Measurements from ENCODE around the gene TTC34. TPM values are rescaled to one million over a fixed set of nuclear protein-coding genes. Genes with fewer than 3 reads are reported as not detected.

Gene TTC34
- total and polyA plus RNA-seq, 2 of the 4 experiments (the other 2 are of a cell fraction): under 0.01 to 0.09 TPM

- Histone ChIP-seq H3K4ac (ENCODE audit: low read depth, low read length) (no peak overlapping the region), H3K14ac (replicated peaks; ENCODE audit: low read depth, low read length) (no peak overlapping the region), H3K27ac (ENCODE audit: insufficient read depth, low read length) (no peak overlapping the region), H2AK5ac (ENCODE audit: low read depth, low read length) (no peak overlapping the region), H3K9ac (ENCODE audit: low read depth, low read length) (no peak overlapping the region), H2BK5ac (ENCODE audit: low read depth, low read length, poor library complexity, severe bottlenecking) (no peak overlapping the region), H2AK9ac (replicated peaks; ENCODE audit: low read depth, low read length, poor library complexity) (no peak overlapping the region), H3K23ac (ENCODE audit: low read depth, low read length) (no peak overlapping the region), H4K8ac (ENCODE audit: low read depth in 2 of 2, low read length in 2 of 2) (no peak overlapping the region), H3K36me3 (ENCODE audit: control insufficient read depth, insufficient read depth, low read length) (no peaks in the 10 kb centered on the region), H3K9me1 (ENCODE audit: insufficient read depth, low read length) (no peaks in the 10 kb centered on the region), H3K56ac (ENCODE audit: extremely low read depth, insufficient read depth, low read length) (no peak overlapping the region), H2BK15ac (ENCODE audit: low read depth, low read length) (no peak overlapping the region), H3K4me3 (ENCODE audit: insufficient read depth, low read depth, low read length) (no peak overlapping the region), H2BK120ac (ENCODE audit: low read depth, low read length) (no peak overlapping the region), H4K20me1 (ENCODE audit: insufficient read depth, low read length) (no peaks in the 10 kb centered on the region), H3K9me3 (ENCODE audit: control insufficient read depth, insufficient read depth, low read length) (peaks cover 55% of the 10 kb centered on the region), H3K27me3 (ENCODE audit: control insufficient read depth, insufficient read depth, low read length) (no peaks in the 10 kb centered on the region), H4K5ac (ENCODE audit: low read depth, low read length) (no peak overlapping the region), H3K18ac (ENCODE audit: low read depth, low read length) (no peak overlapping the region), H3K4me1 (ENCODE audit: control insufficient read depth, insufficient read depth, low read length) (no peaks in the 10 kb centered on the region), H3K4me2 (ENCODE audit: low read depth, low read length) (no peak overlapping the region), H4K91ac (ENCODE audit: insufficient read depth, low read depth, low read length) (no peak overlapping the region), H2BK20ac (ENCODE audit: low read depth, low read length) (no peak overlapping the region), H2AFZ (replicated peaks; ENCODE audit: low read length, poor library complexity) (no peak overlapping the region), H3K79me1 (ENCODE audit: low read depth in 1 of 2, low read length in 2 of 2) (no peaks in the 10 kb centered on the region)
- BruUV-seq (replicated peaks): no TSS peak
- POLR2A ChIA-PET (ENCODE audit: unreplicated experiment): no interaction called here
- CTCF ChIA-PET: no interaction called here
- no peak for TF ChIP-seq POLR2A (IDR thresholded peaks at IDR 0.05; ENCODE audit: low read depth, low read length)
- TF ChIP-seq RFX5 (IDR thresholded peaks at IDR 0.05; ENCODE audit: low read depth, low read length): no peak
- no peak for TF ChIP-seq FOS (IDR thresholded peaks at IDR 0.05; ENCODE audit: low read depth, low read length)
- no peak for TF ChIP-seq MXI1 (IDR thresholded peaks at IDR 0.05; ENCODE audit: borderline replicate concordance, low read depth, low read length)
- no peak for TF ChIP-seq BHLHE40 (IDR thresholded peaks at IDR 0.05; ENCODE audit: low read depth, low read length)
- TF ChIP-seq CTCF (conservative IDR thresholded peaks at IDR 0.05; ENCODE audit: low read depth, low read length): no peak
- no peak for TF ChIP-seq MAFK (IDR thresholded peaks at IDR 0.05; ENCODE audit: low read depth, low read length)
- no peak for TF ChIP-seq CEBPB (IDR thresholded peaks at IDR 0.05; ENCODE audit: low read depth, low read length)
- TF ChIP-seq RCOR1 (IDR thresholded peaks at IDR 0.05; ENCODE audit: insufficient replicate concordance, low read length): no peak
- TF ChIP-seq RAD21 (IDR thresholded peaks at IDR 0.05; ENCODE audit: low read length): no peak
- TF ChIP-seq, protein P1, sequence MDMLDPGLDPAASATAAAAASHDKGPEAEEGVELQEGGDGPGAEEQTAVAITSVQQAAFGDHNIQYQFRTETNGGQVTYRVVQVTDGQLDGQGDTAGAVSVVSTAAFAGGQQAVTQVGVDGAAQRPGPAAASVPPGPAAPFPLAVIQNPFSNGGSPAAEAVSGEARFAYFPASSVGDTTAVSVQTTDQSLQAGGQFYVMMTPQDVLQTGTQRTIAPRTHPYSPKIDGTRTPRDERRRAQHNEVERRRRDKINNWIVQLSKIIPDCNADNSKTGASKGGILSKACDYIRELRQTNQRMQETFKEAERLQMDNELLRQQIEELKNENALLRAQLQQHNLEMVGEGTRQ (IDR thresholded peaks at IDR 0.05; ENCODE audit: low read depth, low read length): no peak
- TF ChIP-seq NFE2L2 (IDR thresholded peaks at IDR 0.05; ENCODE audit: low read depth, low read length): no peak
- no peak for TF ChIP-seq CHD1 (IDR thresholded peaks at IDR 0.05; ENCODE audit: low read depth, low read length)
- TF ChIP-seq SMC3 (IDR thresholded peaks at IDR 0.05; ENCODE audit: low read depth, low read length): no peak
- no peak for TF ChIP-seq MAZ (IDR thresholded peaks at IDR 0.05; ENCODE audit: borderline replicate concordance, low read depth, low read length)
- TF ChIP-seq, protein P2, sequence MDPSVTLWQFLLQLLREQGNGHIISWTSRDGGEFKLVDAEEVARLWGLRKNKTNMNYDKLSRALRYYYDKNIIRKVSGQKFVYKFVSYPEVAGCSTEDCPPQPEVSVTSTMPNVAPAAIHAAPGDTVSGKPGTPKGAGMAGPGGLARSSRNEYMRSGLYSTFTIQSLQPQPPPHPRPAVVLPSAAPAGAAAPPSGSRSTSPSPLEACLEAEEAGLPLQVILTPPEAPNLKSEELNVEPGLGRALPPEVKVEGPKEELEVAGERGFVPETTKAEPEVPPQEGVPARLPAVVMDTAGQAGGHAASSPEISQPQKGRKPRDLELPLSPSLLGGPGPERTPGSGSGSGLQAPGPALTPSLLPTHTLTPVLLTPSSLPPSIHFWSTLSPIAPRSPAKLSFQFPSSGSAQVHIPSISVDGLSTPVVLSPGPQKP (IDR thresholded peaks at IDR 0.05; ENCODE audit: borderline replicate concordance, low read depth, low read length): no peak
- 60% methylated on average over 1 of the region's 9 CpGs; no CpG with 5 or more reads in 1 of the 2 experiments for WGBS, 2 experiments (ENCODE audit: extremely low coverage in 2 of 2, insufficient read length in 1 of 2)
- DNase-seq: no peak
- intact Hi-C loops (cut with micrococcal nuclease): no loop called here
- no peak for ATAC-seq (ENCODE audit: low read depth)
- in situ Hi-C loops (cut with MboI; ENCODE audit: low sequenced_read_pairs): no loop called here
- dilution Hi-C loops (cut with HindIII; ENCODE audit: low sequenced_read_pairs, unreplicated experiment): no loop called here
Measured at GRCh38 chr1:2810899-2811532, 9.5 kb upstream of the TTC34 start.
